Caco-2 (cell line): ENCODE measurements around the gene IFIT2. TPM values are rescaled to one million over a fixed set of nuclear protein-coding genes. Genes with fewer than 3 reads are reported as not detected.

Source experiments
- BruUV-seq: library from RNA; stranded (reverse); fragments of 400-500 nt; replicated peaks from 2 replicates; lab custom pipeline; 2021; lab: Mats Ljungman, UMichigan
- CTCF ChIA-PET: fragments of 300-600 bp; sonication (Branson Sonifier 250); formaldehyde crosslinking; loops from one replicate; lab custom pipeline; 2022; ENCODE audit warnings: antibody characterized with exemption; lab: Charles Lee
- POLR2A ChIA-PET: fragments of 300-600 bp; sonication (Branson Sonifier 250); formaldehyde crosslinking; loops from one replicate; lab custom pipeline; 2022; ENCODE audit warnings: antibody characterized with exemption; lab: Charles Lee
- DNase-seq, 2 experiments: peaks; one replicate each; pipeline versions ENCODE4 v3.0.0 to v3.0.0-alpha.2; 2020 to 2022
- H3K27me3 ChIP-seq: replicated peaks from 2 replicates; pipeline ENCODE4 v1.6.0; 2011; ENCODE audit warnings: low read length; ENCODE audit not compliant: control insufficient read depth, insufficient read depth
- H3K36me3 ChIP-seq: 2 replicates; pipeline ENCODE4 v1.5.1; 2011; ENCODE audit warnings: low read length; ENCODE audit not compliant: control insufficient read depth, insufficient read depth
- H3K4me1 ChIP-seq: fragments of 250-450 bp; sonication (Bioruptor Pico); 2 replicates; pipeline ENCODE4 v1.5.1; 2020; ENCODE audit warnings: mild to moderate bottlenecking
- H3K4me3 ChIP-seq: 2 replicates; pipeline ENCODE4 v1.5.1; 2011; ENCODE audit warnings: low read depth, mild to moderate bottlenecking, control low read depth, low read length
- H3K9me3 ChIP-seq: fragments of 250-450 bp; sonication (Bioruptor Pico); 2 replicates; pipeline ENCODE4 v1.5.1; 2020; ENCODE audit warnings: mild to moderate bottlenecking, moderate library complexity
- H3K27ac Mint-ChIP-seq: one replicate; pipeline ENCODE4 v1.8.0; 2022; ENCODE audit warnings: mixed read lengths; ENCODE audit not compliant: unreplicated experiment
- H3K27me3 Mint-ChIP-seq: one replicate; pipeline ENCODE4 v1.8.0; 2022; ENCODE audit warnings: mixed read lengths; ENCODE audit not compliant: insufficient read depth, unreplicated experiment
- H3K36me3 Mint-ChIP-seq: one replicate; pipeline ENCODE4 v1.8.0; 2022; ENCODE audit warnings: mild to moderate bottlenecking, mixed read lengths; ENCODE audit not compliant: insufficient read depth, unreplicated experiment
- H3K4me1 Mint-ChIP-seq: one replicate; pipeline ENCODE4 v1.8.0; 2022; ENCODE audit warnings: low read depth, mixed read lengths; ENCODE audit not compliant: unreplicated experiment
- H3K4me3 Mint-ChIP-seq: one replicate; pipeline ENCODE4 v1.8.0; 2022; ENCODE audit warnings: mild to moderate bottlenecking, moderate library complexity, mixed read lengths; ENCODE audit not compliant: unreplicated experiment
- H3K9me3 Mint-ChIP-seq: one replicate; pipeline ENCODE4 v1.8.0; 2022; ENCODE audit warnings: mixed read lengths; ENCODE audit not compliant: unreplicated experiment
- CTCF ChIP-seq, 2 experiments: fragments of 200-600 bp in 1 of 2; IDR thresholded peaks; 1 replicate in 1 of 2; 2 replicates in 1 of 2; pipeline versions ENCODE4 v1.5.1 to v1.8.0; 2011 to 2022; ENCODE audit warnings: antibody characterized with exemption in 1 of 2, control low read depth in 1 of 2, inconsistent platforms in 1 of 2, low read depth in 1 of 2, low read length in 1 of 2, mild to moderate bottlenecking in 1 of 2, moderate library complexity in 1 of 2; ENCODE audit not compliant: insufficient read depth in 1 of 2, severe bottlenecking in 1 of 2, unreplicated experiment in 1 of 2
- intact Hi-C: fragments of 100-400 bp; cut with micrococcal nuclease; formaldehyde crosslinking; loops from one replicate; pipeline ENCODE4 v1.10.0; 2022; ENCODE audit not compliant: unreplicated experiment
- total RNA-seq: library from RNA; stranded (reverse); gene quantifications from 2 replicates; pipeline ENCODE4 v1.2.3, GENCODE V29; 2022

IFIT2 gene
- total RNA-seq, 1 experiment from 2014 or later: 0.43 TPM

- H3K4me1 ChIP-seq: peaks cover 8% of the 10 kb centered on the region
- ChIA-PET CTCF (no interaction called here), POLR2A (interaction anchor here (0.5 kb wide), 1 partner anchor 137 kb away, joined by 3 read pairs; the partner anchor contains the start of gene IFIT1)
- Mint-ChIP-seq H3K27me3 (no peaks in the 10 kb centered on the region), H3K27ac (no peak overlapping the region), H3K4me1 (no peaks in the 10 kb centered on the region), H3K9me3 (peaks cover 13% of the 10 kb centered on the region), H3K36me3 (no peaks in the 10 kb centered on the region), H3K4me3 (no peak overlapping the region)
- DNase-seq: no peak
- H3K9me3 ChIP-seq: peaks cover 10% of the 10 kb centered on the region; the same call in 1 of the 2 replicates
- no TSS peak for BruUV-seq
- H3K27me3 ChIP-seq: no peaks in the 10 kb centered on the region
- intact Hi-C loops: loop anchor here (10.0 kb wide), 1 partner anchor 449 kb away; the partner anchor contains the start of gene KIF20B
- TF ChIP-seq CTCF (IDR thresholded peaks at IDR 0.05; ENCODE audit: insufficient read depth in 1 of 2, low read depth in 1 of 2, low read length in 1 of 2, severe bottlenecking in 1 of 2, unreplicated experiment in 1 of 2): no peak
- H3K4me3 ChIP-seq: no peak overlapping the region
- H3K36me3 ChIP-seq: no peaks in the 10 kb centered on the region; the same call in 1 of the 2 replicates
Observed at GRCh38 chr10:89255793-89256192, 46.1 kb upstream of the IFIT2 start.

- Histone ChIP-seq H3K36me3 (no peaks in the 10 kb centered on the region; the same call in 1 of the 2 replicates), H3K4me1 (peaks cover 13% of the 10 kb centered on the region), H3K4me3 (no peak overlapping the region), H3K9me3 (peaks cover 10% of the 10 kb centered on the region; the same call in 1 of the 2 replicates), H3K27me3 (no peaks in the 10 kb centered on the region)
- no TSS peak for BruUV-seq
- Mint-ChIP-seq H3K36me3 (no peaks in the 10 kb centered on the region), H3K4me3 (no peak overlapping the region), H3K27me3 (no peaks in the 10 kb centered on the region), H3K4me1 (no peaks in the 10 kb centered on the region), H3K9me3 (peaks cover 13% of the 10 kb centered on the region), H3K27ac (no peak overlapping the region)
- TF ChIP-seq CTCF (IDR thresholded peaks at IDR 0.05; ENCODE audit: insufficient read depth in 1 of 2, low read depth in 1 of 2, low read length in 1 of 2, severe bottlenecking in 1 of 2, unreplicated experiment in 1 of 2): no peak
- CTCF ChIA-PET: no interaction called here
- DNase-seq: no peak
- POLR2A ChIA-PET: interaction anchor here (0.5 kb wide), 1 partner anchor 136 kb away, joined by 3 read pairs; the partner anchor contains the start of gene IFIT1
- intact Hi-C loops: loop anchor here (10.0 kb wide), 1 partner anchor 448 kb away; the partner anchor contains the start of gene KIF20B
Observed at GRCh38 chr10:89256340-89256739, 45.5 kb upstream of the IFIT2 start.

GRCh38 chr10:89256962-89257361 lies 44.9 kb upstream of the IFIT2 start:
- H3K4me1 Mint-ChIP-seq: peaks cover 5% of the 10 kb centered on the region
- TF ChIP-seq CTCF (IDR thresholded peaks at IDR 0.05; ENCODE audit: insufficient read depth in 1 of 2, low read depth in 1 of 2, low read length in 1 of 2, severe bottlenecking in 1 of 2, unreplicated experiment in 1 of 2): no peak
- Histone ChIP-seq H3K9me3 (peaks cover 10% of the 10 kb centered on the region; the same call in 1 of the 2 replicates), H3K27me3 (no peaks in the 10 kb centered on the region), H3K36me3 (no peaks in the 10 kb centered on the region; the same call in 1 of the 2 replicates), H3K4me3 (no peak overlapping the region), H3K4me1 (peaks cover 18% of the 10 kb centered on the region)
- no peaks in the 10 kb centered on the region for H3K27me3 Mint-ChIP-seq
- H3K27ac Mint-ChIP-seq: no peak overlapping the region
- H3K4me3 Mint-ChIP-seq: no peak overlapping the region
- ChIA-PET POLR2A (no interaction called here), CTCF (no interaction called here)
- no peaks in the 10 kb centered on the region for H3K36me3 Mint-ChIP-seq
- peaks cover 13% of the 10 kb centered on the region for H3K9me3 Mint-ChIP-seq
- DNase-seq: no peak
- intact Hi-C loops: loop anchor here (10.0 kb wide), 1 partner anchor 448 kb away; the partner anchor contains the start of gene KIF20B
- BruUV-seq: no TSS peak
